Head of caudate nucleus (tissue), 42 donors: ENCODE results near the gene DCUN1D4.
A peak's percentile ranks its signal among the peaks of the same experiment; 100 is the strongest.

ENCODE experiments used
- DNase-seq, 42 donors: peaks; one replicate each; pipeline versions ENCODE4 v3.0.0 to v3.0.0-alpha.2; 2020 to 2021; ENCODE audit warnings: mixed read lengths in 7 of 42
- intact Hi-C: fragments of 100-400 bp; cut with DNase I; formaldehyde crosslinking; loops from one replicate; pipeline ENCODE4 v1.15.0; 2022

DCUN1D4 gene

GRCh38 chr4:51851090-51851936 is 8.4 kb downstream of the DCUN1D4 start:
- intact Hi-C loops: no loop called here
- DNase-seq: no peak

GRCh38 chr4:51851937-51852290 is 9.0 kb downstream of the DCUN1D4 start:
- DNase-seq: no peak
- intact Hi-C loops: no loop called here

DNA sequence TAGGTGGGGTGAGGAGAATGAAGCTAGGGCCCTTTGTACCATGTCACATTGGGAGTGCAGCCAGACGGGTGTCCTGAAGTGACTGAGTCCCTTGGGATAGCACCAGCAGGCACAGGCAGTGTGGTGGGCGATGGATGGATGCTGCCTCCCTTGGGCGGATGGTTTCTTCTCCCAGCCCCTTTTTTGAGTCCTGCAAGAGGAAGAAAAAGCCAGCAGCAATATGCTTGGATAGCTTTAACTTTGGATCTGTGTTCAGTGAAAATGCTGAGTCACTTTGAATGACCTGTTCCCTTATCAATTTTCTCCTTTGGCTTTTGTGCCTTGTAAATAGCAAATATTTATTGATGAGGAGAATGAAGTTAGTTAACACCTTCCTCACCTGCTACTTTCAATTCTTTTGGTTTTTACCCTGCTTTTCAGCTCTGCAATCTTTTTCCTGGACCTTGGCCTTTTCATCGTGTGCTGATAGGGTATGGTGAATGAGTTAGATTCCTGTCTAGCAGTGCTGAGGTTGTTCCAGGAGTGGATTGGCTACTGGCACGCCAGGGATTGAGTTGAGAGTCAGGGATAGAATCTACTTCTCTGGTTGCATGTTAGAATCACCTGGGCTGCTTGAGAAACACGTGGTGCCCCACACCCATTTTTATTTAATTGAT is 10.2 kb downstream of the DCUN1D4 start:
- peak in 1 of 42 donors; percentile 14 for DNase-seq
- intact Hi-C loops: no loop called here

- intact Hi-C loops: no loop called here
- no peak for DNase-seq
Observed at GRCh38 chr4:51855270-51855669, 12.3 kb downstream of the DCUN1D4 start.

DNA sequence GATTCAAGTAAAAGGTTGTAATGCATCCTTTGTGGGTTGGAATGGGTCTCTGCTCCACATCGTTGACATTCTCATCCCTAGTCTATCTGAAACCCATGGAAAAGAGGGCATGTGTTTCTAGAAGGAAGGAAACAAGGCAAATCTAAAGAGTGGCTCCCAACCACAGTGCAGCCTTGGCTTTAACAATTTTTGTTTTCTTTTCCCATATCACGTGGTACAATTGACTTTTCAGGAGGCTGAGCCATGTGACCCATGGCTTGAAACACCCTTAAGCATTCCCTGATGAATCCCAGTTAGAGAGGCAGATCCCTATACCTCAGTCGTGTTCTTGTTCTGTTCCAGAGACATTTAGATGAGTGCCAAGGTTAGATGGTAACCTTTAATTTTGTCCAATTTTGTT is 12.8 kb downstream of the DCUN1D4 start:
- intact Hi-C loops: no loop called here
- DNase-seq: no peak

DNA sequence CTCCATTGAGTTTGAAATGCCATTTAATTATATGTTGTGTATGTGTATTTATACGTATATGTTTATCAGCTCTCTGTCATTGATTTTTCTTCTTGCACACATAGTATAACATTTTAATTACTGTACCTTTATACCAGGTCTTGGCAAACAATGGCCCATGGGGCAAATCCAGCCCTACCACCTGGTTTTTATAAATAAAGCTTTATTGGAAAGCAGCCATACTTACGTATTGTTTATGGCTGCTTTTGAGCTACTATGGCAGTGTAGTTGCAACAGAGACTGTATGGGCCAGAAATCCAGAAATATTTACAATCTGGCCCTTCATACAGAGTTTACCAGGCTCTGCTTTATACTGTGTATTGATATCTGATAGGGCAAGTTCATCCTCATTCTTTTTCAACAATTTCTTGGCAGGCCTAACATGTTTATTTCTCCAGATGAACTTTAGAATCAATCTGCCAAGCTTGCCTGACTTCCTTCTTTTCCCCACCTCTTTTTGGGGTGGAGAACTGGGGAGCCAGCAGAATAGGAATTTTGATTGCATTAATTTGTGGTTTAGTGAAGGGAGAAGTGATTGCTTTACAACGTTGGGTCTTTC is 15.8 kb downstream of the DCUN1D4 start:
- intact Hi-C loops: no loop called here
- no peak for DNase-seq

- no peak for DNase-seq
- intact Hi-C loops: no loop called here
Observed at GRCh38 chr4:51859476-51860031, 16.6 kb downstream of the DCUN1D4 start.

- no peak for DNase-seq
- intact Hi-C loops: no loop called here
Observed at GRCh38 chr4:51862199-51862598, 19.2 kb downstream of the DCUN1D4 start.

- DNase-seq: no peak
- intact Hi-C loops: no loop called here
Observed at GRCh38 chr4:51862781-51863180, 19.8 kb downstream of the DCUN1D4 start.

DNA sequence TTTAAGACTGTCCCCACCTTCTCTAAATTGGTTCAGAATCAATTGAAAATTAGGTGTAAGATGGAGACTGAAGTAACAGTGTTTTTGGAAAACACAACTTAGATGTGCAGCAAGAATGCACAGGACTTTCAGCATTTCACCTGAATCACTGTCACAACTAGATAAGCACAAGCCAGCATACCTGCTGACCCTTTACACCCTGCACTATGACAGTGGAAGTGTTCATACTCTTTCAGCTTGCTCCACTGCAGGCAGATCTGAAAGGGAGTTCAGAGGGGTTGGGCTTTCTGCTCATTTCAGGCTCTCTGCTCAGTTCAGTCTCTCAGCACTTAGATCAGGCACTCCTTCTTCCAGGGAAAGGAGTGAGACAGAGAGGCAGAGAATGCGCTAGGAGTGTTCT is 22.8 kb downstream of the DCUN1D4 start:
- no peak for DNase-seq
- intact Hi-C loops: no loop called here

DNA sequence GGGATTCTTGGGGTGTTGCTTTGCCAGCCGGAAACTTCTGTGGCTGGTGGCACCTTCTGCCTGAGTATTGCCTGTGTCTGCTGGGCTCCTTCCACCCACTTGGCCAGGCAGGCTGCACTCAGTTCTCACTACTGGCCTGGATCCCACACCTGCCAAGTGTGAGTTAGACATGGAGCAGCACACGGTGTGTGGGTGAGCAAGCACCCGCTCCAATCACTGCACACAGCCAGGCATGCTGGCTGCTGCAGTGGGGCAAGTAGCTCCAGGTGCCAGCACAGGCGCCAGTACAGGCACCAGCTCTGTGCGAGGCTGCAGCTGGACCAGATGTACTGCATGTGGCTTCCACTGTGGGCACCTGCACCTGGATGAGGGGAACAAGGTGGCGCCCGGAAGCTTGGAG is 23.9 kb downstream of the DCUN1D4 start:
- intact Hi-C loops: no loop called here
- DNase-seq: peak in 2 of 42 donors; percentile 28 to 39

DNA sequence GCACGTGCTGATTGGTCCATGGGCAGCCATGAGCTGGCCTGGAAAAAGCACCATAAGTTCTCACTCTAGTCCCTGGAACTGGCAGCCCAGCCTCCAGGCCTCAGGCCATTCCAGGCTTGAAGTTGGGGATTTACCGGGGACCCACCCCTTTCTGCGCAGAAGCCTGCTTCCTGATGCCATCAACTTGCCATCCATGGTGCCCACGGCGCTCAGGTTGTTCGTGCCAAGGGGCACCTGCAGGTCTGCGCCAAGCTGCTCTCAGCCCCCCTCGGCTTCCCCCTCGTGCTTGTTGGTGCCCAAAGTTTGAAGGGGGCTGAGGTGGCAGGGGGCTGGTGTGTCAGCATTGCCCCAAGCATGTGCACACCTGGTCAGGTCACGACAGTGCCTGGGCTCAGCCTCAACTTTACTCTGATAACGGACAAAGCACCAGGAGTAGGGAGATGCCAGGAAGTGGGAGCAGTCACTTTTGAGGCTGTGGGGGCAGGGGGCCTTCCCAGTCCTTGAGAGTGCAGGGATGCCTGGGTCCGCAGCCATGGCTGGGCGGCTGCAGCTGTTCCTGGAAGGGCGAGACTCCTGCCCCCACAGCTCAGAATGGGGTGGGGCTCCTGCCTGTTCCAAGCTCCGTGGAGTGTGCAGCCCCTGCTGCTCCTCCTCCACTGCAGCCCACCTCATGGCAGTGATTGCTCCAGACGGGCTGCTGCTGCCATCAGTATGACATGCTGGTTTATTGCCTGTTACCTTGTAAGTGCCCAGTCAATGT is 24.9 kb downstream of the DCUN1D4 start:
- DNase-seq: peak in 1 of 42 donors; percentile 12
- intact Hi-C loops: no loop called here

- intact Hi-C loops: no loop called here
- DNase-seq: no peak
Observed at GRCh38 chr4:51868449-51868847, 25.5 kb downstream of the DCUN1D4 start.

DNA sequence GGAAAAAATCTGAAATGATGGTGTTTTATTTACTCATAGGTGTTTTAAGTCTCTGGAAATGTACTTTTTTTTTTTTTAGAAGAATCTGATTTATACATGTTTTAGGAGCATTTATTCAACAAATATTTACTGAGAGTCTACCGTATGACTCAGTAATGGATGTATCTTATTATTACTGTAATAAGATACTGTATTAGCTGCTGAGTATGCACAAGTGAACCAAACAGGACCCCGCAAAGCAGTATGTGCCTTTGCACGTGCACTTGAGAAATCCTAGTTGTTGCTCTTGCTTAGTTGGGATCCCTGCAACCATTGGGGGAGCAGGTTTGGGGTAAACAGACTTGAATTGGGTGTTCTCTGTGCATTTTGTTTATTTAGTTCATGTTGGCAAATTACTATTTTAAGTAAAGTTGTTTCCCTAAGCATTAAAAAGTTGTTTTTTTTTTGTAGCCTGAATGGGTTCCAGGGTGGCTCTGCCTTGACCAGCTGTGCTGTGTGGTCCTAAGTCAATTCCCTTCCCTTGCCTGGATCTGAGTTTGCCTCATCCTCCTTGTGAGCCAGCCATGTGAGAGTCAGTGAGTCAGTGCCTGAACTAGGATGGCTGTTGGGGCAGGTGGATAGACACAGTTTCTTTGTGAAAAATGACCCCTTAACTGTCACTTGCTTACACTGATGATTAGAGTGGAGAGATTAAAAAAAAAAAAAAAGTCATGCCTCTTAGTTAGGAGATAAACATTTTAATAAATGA is 27.7 kb downstream of the DCUN1D4 start:
- no peak for DNase-seq
- intact Hi-C loops: no loop called here

- DNase-seq: no peak
- intact Hi-C loops: no loop called here
Observed at GRCh38 chr4:51872283-51872997, 29.5 kb downstream of the DCUN1D4 start.

DNA sequence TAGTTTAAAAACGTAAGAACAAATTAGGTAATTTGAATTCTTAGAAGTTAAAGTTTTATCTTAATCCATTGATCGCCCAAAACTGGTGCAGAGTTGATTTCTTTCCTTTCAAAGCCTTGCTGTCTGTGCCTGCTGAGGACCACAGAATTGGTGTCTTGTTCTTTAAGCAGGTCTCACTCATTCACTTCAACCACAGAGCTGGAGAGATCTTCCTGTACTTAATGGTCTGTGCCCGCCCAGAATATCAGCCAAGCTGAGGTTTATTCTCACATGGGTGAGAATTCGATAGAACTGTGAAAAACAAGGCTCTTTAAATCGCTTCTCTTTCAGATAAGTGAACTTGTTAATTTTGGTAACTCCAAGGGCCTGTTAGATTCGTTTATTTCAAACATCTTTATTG is 31.6 kb downstream of the DCUN1D4 start:
- intact Hi-C loops: no loop called here
- DNase-seq: no peak

- no peak for DNase-seq
- intact Hi-C loops: no loop called here
Observed at GRCh38 chr4:51878431-51878830, 35.5 kb downstream of the DCUN1D4 start.
